Neutrophil (primary cell): ENCODE results near the gene TCF4.

Experiments used
- H3K27ac ChIP-seq: fragments of 200-600 bp; sonication (generic); 2 replicates; pipeline ENCODE4 v1.5.1; 2016; ENCODE audit warnings: mild to moderate bottlenecking, moderate library complexity
- H3K27me3 ChIP-seq: fragments of 200-600 bp; sonication (generic); 2 replicates; pipeline ENCODE4 v1.6.0; 2016; ENCODE audit warnings: mild to moderate bottlenecking
- H3K36me3 ChIP-seq: fragments of 200-600 bp; sonication (generic); 2 replicates; pipeline ENCODE4 v1.5.1; 2017
- H3K4me1 ChIP-seq, 2 experiments: fragments of 200-600 bp in 1 of 2; sonication (generic) in 1 of 2; 1 replicate in 1 of 2; 2 replicates in 1 of 2; pipeline versions ENCODE4 v1.5.1 to v1.6.1; 2013 to 2016; ENCODE audit warnings: low read depth in 1 of 2, low read length in 1 of 2, mild to moderate bottlenecking in 1 of 2, moderate library complexity in 1 of 2; ENCODE audit not compliant: control insufficient read depth in 1 of 2, insufficient read depth in 1 of 2
- H3K4me3 ChIP-seq, 2 experiments: fragments of 200-600 bp in 1 of 2; sonication (generic) in 1 of 2; 1 replicate in 1 of 2; 2 replicates in 1 of 2; pipeline ENCODE4 v1.5.1; 2013 to 2016; ENCODE audit warnings: low read depth in 1 of 2, low read length in 1 of 2, mild to moderate bottlenecking in 1 of 2, moderate library complexity in 1 of 2
- H3K9me3 ChIP-seq: fragments of 200-600 bp; sonication (generic); 2 replicates; pipeline ENCODE4 v1.5.1; 2016
- TF ChIP-seq, protein P1 (sequence below): fragments of 200-600 bp; sonication (generic); IDR thresholded peaks from 2 replicates; pipeline ENCODE4 v1.5.1; 2016; ENCODE audit warnings: antibody characterized with exemption

Gene TCF4

DNA sequence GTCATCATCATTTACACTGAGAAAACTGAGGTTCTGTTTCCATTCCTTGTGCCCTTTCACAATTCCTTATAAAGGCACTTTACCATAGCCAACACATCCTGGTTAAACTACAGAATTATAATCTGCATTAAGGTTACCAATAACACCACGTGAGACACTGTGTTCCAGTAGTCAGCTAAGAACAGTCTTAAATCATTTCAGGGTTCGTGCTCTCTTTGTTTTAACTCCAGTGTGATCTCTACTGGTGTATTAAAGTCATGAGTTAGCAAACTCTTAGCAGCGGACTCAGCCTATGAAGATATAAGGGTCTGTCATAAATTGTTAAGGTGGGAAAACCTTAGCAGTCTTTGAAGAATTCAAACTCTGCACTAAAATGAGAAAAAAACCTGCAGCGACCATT is 53.0 kb downstream of the TCF4 start:
- H3K27ac ChIP-seq, result no peak overlapping the region
- H3K27me3 ChIP-seq, result no peaks in the 10 kb centered on the region
- no peaks in the 10 kb centered on the region for H3K4me1 ChIP-seq
- no peak overlapping the region for H3K4me3 ChIP-seq
- no peaks in the 10 kb centered on the region for H3K36me3 ChIP-seq
- TF ChIP-seq, protein P1, sequence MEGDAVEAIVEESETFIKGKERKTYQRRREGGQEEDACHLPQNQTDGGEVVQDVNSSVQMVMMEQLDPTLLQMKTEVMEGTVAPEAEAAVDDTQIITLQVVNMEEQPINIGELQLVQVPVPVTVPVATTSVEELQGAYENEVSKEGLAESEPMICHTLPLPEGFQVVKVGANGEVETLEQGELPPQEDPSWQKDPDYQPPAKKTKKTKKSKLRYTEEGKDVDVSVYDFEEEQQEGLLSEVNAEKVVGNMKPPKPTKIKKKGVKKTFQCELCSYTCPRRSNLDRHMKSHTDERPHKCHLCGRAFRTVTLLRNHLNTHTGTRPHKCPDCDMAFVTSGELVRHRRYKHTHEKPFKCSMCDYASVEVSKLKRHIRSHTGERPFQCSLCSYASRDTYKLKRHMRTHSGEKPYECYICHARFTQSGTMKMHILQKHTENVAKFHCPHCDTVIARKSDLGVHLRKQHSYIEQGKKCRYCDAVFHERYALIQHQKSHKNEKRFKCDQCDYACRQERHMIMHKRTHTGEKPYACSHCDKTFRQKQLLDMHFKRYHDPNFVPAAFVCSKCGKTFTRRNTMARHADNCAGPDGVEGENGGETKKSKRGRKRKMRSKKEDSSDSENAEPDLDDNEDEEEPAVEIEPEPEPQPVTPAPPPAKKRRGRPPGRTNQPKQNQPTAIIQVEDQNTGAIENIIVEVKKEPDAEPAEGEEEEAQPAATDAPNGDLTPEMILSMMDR, result no peak
- no peaks in the 10 kb centered on the region for H3K9me3 ChIP-seq

DNA sequence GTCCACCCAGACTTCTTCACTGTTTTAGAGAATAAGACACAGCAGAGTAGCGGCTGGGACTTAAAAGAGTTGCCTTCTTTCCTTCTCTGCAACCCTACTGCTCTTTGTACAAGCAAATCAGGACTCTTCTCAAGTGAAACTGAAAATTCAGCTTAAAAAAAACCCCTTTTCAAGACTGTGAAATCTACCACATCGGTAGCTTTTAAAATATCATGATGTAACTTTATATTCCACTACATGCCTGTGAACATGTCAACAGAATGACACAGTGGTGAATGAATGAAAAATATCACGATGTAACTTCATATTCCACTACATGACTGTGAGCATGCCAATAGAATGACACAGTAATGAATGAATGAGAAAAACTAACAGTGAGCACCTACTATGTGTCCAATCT is 53.4 kb downstream of the TCF4 start:
- Histone ChIP-seq H3K9me3 (no peaks in the 10 kb centered on the region), H3K36me3 (no peaks in the 10 kb centered on the region), H3K27me3 (no peaks in the 10 kb centered on the region), H3K4me3 (no peak overlapping the region), H3K4me1 (no peaks in the 10 kb centered on the region), H3K27ac (no peak overlapping the region)
- TF ChIP-seq, protein P1, result no peak

DNA sequence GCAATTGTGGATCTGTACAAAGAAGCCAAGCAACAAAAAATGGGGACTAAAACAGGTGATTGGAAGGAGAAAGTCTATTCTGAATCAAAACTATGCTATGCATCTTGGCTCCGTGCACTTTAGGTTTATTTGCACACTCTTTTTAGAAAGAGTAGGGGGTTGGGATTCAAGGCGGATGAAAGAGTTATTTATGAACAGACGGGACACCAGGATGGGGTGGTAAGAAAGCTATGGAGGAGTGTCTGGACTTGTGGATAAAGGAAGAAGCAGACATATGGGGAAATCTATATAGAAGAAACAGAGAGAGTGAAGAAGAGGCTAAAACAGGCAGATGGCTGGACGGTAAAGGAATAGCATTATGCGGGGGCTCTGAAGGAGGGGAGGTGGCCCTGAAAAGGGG is 57.8 kb downstream of the TCF4 start:
- H3K4me3 ChIP-seq, result no peak overlapping the region
- no peaks in the 10 kb centered on the region for H3K36me3 ChIP-seq
- H3K4me1 ChIP-seq, result no peaks in the 10 kb centered on the region
- TF ChIP-seq, protein P1, result no peak
- no peaks in the 10 kb centered on the region for H3K27me3 ChIP-seq
- H3K27ac ChIP-seq, result no peak overlapping the region
- H3K9me3 ChIP-seq, result no peaks in the 10 kb centered on the region

DNA sequence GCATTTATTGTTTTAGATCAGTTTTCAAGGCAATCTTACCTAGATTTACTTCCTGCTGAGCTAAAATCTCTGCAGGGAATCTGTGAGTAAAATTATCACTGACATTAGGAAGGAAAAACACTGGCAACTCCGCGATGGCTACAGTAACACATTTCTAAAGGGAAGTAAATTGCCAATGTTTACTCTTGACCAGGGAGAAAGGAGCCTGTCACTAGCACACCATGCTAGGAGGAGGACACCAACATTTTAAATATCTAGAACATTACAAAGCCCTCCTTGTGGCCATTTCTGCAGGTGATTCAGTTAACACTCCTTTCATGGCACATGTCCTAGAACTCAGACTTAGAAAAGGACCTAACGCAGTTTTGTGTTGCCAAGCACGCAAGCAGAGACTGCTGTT is 58.4 kb downstream of the TCF4 start:
- TF ChIP-seq, protein P1, result no peak
- Histone ChIP-seq H3K27me3 (no peaks in the 10 kb centered on the region), H3K27ac (no peak overlapping the region), H3K36me3 (no peaks in the 10 kb centered on the region), H3K4me3 (no peak overlapping the region), H3K9me3 (no peaks in the 10 kb centered on the region), H3K4me1 (no peaks in the 10 kb centered on the region)

DNA sequence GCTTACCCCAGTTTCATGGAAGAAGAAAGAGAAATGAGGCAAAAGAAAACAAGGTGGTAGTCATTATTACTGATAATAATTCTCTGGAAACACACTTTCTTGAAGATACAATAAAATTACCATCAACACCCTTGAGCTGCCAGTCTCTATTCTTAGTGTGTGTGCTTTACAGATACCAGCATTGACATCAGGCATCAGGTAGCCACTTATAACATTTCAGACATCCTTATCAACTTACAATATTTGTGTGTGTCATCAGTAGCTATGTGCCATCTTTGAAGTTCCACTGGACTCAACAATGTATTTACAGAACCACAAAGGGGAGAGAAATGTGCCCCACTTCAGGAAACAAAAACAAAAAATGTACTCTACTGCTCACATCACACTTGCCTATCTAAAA is 62.1 kb downstream of the TCF4 start:
- Histone ChIP-seq H3K9me3 (no peaks in the 10 kb centered on the region), H3K4me1 (no peaks in the 10 kb centered on the region), H3K27me3 (no peaks in the 10 kb centered on the region), H3K27ac (no peak overlapping the region), H3K36me3 (no peaks in the 10 kb centered on the region), H3K4me3 (no peak overlapping the region)
- TF ChIP-seq, protein P1, result no peak
